ENCODE results near the gene ADGRF5. TPM values are rescaled to one million over a fixed set of nuclear protein-coding genes. Genes with fewer than 3 reads are reported as not detected.

ADGRF5 gene
- total RNA-seq (2022; extraction: Qiagen RNA extraction) = 0.01 TPM in 1 of 5 replicates, not detected in the others

GRCh38 chr6:46921731-46922130, at the start of gene ADGRF5:
Gene ADGRF5, minus strand, starts transcription at chr6:46921938. Its CDS starts 15,176 bp downstream, at chr6:46906762.

Other genes with a start within 250 kb of the ADGRF5 start
- not detected in 5 replicates for gene TDRD6, start 234.1 kb downstream of the ADGRF5 start, total RNA-seq (2022; extraction: Qiagen RNA extraction)
- not detected in 5 replicates for gene PLA2G7, start 186.6 kb downstream of the ADGRF5 start, total RNA-seq (2022; extraction: Qiagen RNA extraction)
- not detected in 5 replicates for gene ANKRD66, start 175.0 kb downstream of the ADGRF5 start, total RNA-seq (2022; extraction: Qiagen RNA extraction)
- gene MEP1A, start 128.5 kb downstream of the ADGRF5 start, total RNA-seq (2022; extraction: Qiagen RNA extraction) = not detected in 5 replicates
- gene ADGRF1, start 120.4 kb upstream of the ADGRF5 start, total RNA-seq (2022; extraction: Qiagen RNA extraction) = 0.04 to 0.09 TPM in 2 of 5 replicates, not detected in the others